Endothelial cell of coronary artery (primary cell): Measurements from ENCODE around the gene IL10. TPM values are rescaled to one million over a fixed set of nuclear protein-coding genes. Genes with fewer than 3 reads are reported as not detected.

Source experiments
- total RNA-seq: library from RNA; depleted of rRNA; stranded (reverse); fragments of >200 nt; gene quantifications from 2 replicates; pipeline ENCODE4 v1.2.3, GENCODE V29; 2014

Gene IL10
- total RNA-seq = not detected in 2 replicates

GRCh38 chr1:206772243-206772937 is at the start of gene IL10:
Gene IL10 (minus strand): TSS chr1:206772494. CDS start chr1:206772435, 59 bp downstream.

GRCh38 chr1:206770531-206771337 is 1.6 kb downstream of the IL10 start, which contains the start of gene IL19:
Gene IL19 (plus strand): TSS chr1:206770773. CDS start chr1:206836663, 65,890 bp downstream.

Other genes starting within 250 kb of the IL10 start
- 50.7 and 59.0 TPM in 2 replicates for gene EIF2D, start 160.0 kb downstream of the IL10 start, total RNA-seq
- gene DYRK3, start 137.0 kb downstream of the IL10 start, total RNA-seq = 12.6 and 13.6 TPM in 2 replicates
- 28.9 and 34.9 TPM in 2 replicates for gene MAPKAPK2, start 87.6 kb downstream of the IL10 start, total RNA-seq
- not detected in 2 replicates for gene IL19, start 1.7 kb downstream of the IL10 start, total RNA-seq
- not detected in 2 replicates for gene IL20, start 93.1 kb upstream of the IL10 start, total RNA-seq
- gene IL24, start 124.9 kb upstream of the IL10 start, total RNA-seq = not detected in 2 replicates
- not detected in 2 replicates for gene FCMR, start 149.4 kb upstream of the IL10 start, total RNA-seq
- gene PIGR, start 174.0 kb upstream of the IL10 start, total RNA-seq = not detected in 2 replicates
- gene FCAMR, start 198.0 kb upstream of the IL10 start, total RNA-seq = not detected in 2 replicates